HepG2 (cell line): ENCODE results near the gene NTN5. TPM values are rescaled to one million over a fixed set of nuclear protein-coding genes. Genes with fewer than 3 reads are reported as not detected.

Source experiments
- ARNT ChIP-seq: fragments of 450-650 bp; IDR thresholded peaks from 2 replicates; pipeline ENCODE4 v1.6.1; 2017
- ELF3 ChIP-seq: IDR thresholded peaks from 2 replicates; pipeline ENCODE4 v1.6.1; 2016; ENCODE audit warnings: missing genetic modification reagents, missing compliant biosample characterization
- FOSL1 ChIP-seq: sonication (generic); formaldehyde crosslinking; IDR thresholded peaks from 2 replicates; pipeline ENCODE4 v1.9.0; 2021; ENCODE audit warnings: missing genetic modification reagents, borderline replicate concordance
- FOXC1 ChIP-seq: sonication (generic); formaldehyde crosslinking; IDR thresholded peaks from 2 replicates; pipeline ENCODE4 v1.8.0; 2022; ENCODE audit warnings: mild to moderate bottlenecking, missing genetic modification reagents, borderline replicate concordance
- HNF4A ChIP-seq: sonication (generic); formaldehyde crosslinking; IDR thresholded peaks from 2 replicates; pipeline ENCODE4 v1.4.0; 2020; ENCODE audit warnings: missing genetic modification reagents
- KLF9 ChIP-seq: IDR thresholded peaks from 2 replicates; pipeline ENCODE4 v1.6.1; 2016; ENCODE audit warnings: low read depth
- MIER3 ChIP-seq: IDR thresholded peaks from 2 replicates; pipeline ENCODE4 v1.6.1; 2016; ENCODE audit warnings: missing compliant biosample characterization, borderline replicate concordance
- NBN ChIP-seq: fragments of 450-650 bp; conservative IDR thresholded peaks from 2 replicates; pipeline ENCODE4 v1.6.1; 2017
- NFYB ChIP-seq: sonication (generic); formaldehyde crosslinking; IDR thresholded peaks from 2 replicates; pipeline ENCODE4 v1.4.0; 2020; ENCODE audit warnings: missing genetic modification reagents
- PHF5A ChIP-seq: IDR thresholded peaks from one replicate; pipeline ENCODE4 v1.6.1; 2018; ENCODE audit warnings: low read depth, missing genetic modification reagents; ENCODE audit not compliant: unreplicated experiment
- RBM39 ChIP-seq: fragments of 200-400 bp; formaldehyde crosslinking; IDR thresholded peaks from one replicate; pipeline ENCODE4 v1.6.1; 2018; ENCODE audit warnings: antibody characterized with exemption, mild to moderate bottlenecking, low read depth, low read length; ENCODE audit not compliant: poor library complexity, severe bottlenecking
- SRSF4 ChIP-seq: fragments of 200-400 bp; formaldehyde crosslinking; IDR thresholded peaks from one replicate; pipeline ENCODE4 v1.6.1; 2018; ENCODE audit warnings: mild to moderate bottlenecking, low read depth, low read length, moderate library complexity; ENCODE audit not compliant: poor library complexity, severe bottlenecking
- ZKSCAN8 ChIP-seq: IDR thresholded peaks from 2 replicates; pipeline ENCODE4 v1.6.1; 2016; ENCODE audit warnings: borderline replicate concordance, missing genetic modification reagents, missing compliant biosample characterization
- ZNF180 ChIP-seq: sonication (generic); formaldehyde crosslinking; IDR thresholded peaks from 2 replicates; pipeline ENCODE4 v1.4.0; 2020; ENCODE audit warnings: low read depth, missing genetic modification reagents, borderline replicate concordance
- ZNF335 ChIP-seq: sonication (generic); formaldehyde crosslinking; IDR thresholded peaks from 2 replicates; pipeline ENCODE4 v1.4.0; 2020; ENCODE audit warnings: missing genetic modification reagents
- ZNF431 ChIP-seq: sonication (generic); formaldehyde crosslinking; IDR thresholded peaks from 2 replicates; pipeline ENCODE4 v1.9.0; 2022; ENCODE audit warnings: missing genetic modification reagents, low read depth, mild to moderate bottlenecking, borderline replicate concordance
- ZSCAN25 ChIP-seq: sonication (generic); formaldehyde crosslinking; IDR thresholded peaks from 2 replicates; pipeline ENCODE4 v1.8.0; 2022; ENCODE audit warnings: mild to moderate bottlenecking, missing genetic modification reagents
- polyA plus RNA-seq, 8 experiments: library from polyadenylated mRNA; depleted of rRNA in 3 of 8; stranded (reverse) in 7 of 8; unstranded in 1 of 8; fragments of >200 nt; fragmentation: Illumina TruSeq in 4 of 8; extraction: Trizol in 4 of 8; gene quantifications; 2 replicates each; pipeline versions ENCODE4 v1.2.1 to v1.2.3, GENCODE V29; 2011 to 2016; ENCODE audit warnings: low read depth in 4 of 8, missing spikeins in 1 of 8, mixed read lengths in 1 of 8; ENCODE audit not compliant: insufficient read depth in 1 of 8
- total RNA-seq, 5 experiments: library from RNA; depleted of rRNA; stranded (reverse); fragments of >200 nt; fragmentation: Illumina TruSeq; extraction: Trizol; gene quantifications; 2 replicates each; pipeline ENCODE4 v1.2.3, GENCODE V29; 2016; ENCODE audit warnings: low read depth in 1 of 5
- TF ChIP-seq, protein P1 (sequence below): sonication (generic); formaldehyde crosslinking; IDR thresholded peaks from 2 replicates; pipeline ENCODE4 v1.5.0; 2020; ENCODE audit warnings: missing genetic modification reagents, mild to moderate bottlenecking, borderline replicate concordance
- TF ChIP-seq, protein P2 (sequence below), 2 experiments: fragments of 450-650 bp in 1 of 2; sonication (generic) in 1 of 2; formaldehyde crosslinking; IDR thresholded peaks; 2 replicates each; pipeline versions ENCODE4 v1.5.0 to v1.8.0; 2020 to 2022; ENCODE audit warnings: mild to moderate bottlenecking in 1 of 2, missing genetic modification reagents in 1 of 2
- TF ChIP-seq, protein P3 (sequence below): fragments of 450-650 bp; IDR thresholded peaks from 2 replicates; pipeline ENCODE4 v1.6.1; 2016
- TF ChIP-seq, protein P4 (sequence below): sonication (generic); formaldehyde crosslinking; IDR thresholded peaks from 2 replicates; pipeline ENCODE4 v1.5.1; 2020; ENCODE audit warnings: mild to moderate bottlenecking, missing genetic modification reagents, borderline replicate concordance

NTN5 gene
- total and polyA plus RNA-seq, 2 of the 13 experiments (the other 11 are each of a cell fraction or from before 2014, with no cell fraction given): 0.05 TPM; not detected in 1

DNA sequence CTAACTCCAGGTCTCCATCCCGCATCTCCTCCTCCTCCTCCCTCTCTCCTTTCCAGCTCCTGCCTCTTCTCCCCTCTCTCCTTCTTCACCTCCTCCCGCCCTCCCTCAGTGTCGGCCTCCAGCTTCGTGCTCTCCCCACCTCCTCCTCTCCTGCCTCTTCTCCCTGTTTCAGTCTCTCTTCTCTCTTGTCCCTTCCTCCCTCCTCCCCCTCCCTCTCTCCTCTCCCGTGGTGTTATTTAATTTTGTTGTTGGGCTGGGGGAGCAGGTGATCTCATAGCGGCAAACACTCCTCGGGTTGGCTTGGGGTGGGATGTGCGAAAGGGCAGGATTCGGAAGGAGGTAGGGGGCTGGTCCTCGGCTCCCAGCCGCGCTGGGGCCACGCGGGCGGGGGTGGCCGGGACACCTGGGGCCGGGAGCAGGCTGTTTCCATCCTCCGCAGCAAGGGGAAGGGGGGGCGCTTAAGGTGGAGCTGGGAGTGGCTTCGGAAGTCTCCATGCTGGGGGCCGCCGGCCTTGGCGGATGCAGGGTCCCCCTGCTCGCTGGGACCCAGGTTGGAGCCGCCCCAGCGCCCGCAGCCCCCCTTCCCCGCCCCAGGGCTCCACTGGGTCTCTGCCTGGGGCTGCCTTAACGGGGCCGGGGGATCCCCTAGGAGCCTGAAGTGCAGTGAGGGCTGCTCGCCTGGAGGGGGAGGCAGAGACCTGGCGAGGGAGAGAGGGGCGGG, 26.7 kb downstream of the NTN5 start, which contains the start of gene CA11 (continued):
- TF ChIP-seq ZKSCAN8 (CRISPR knock-in tag) (0 out of 2 replicates have a peak, but pooled peaks have one; percentile 33), SRSF4 (no peak), HNF4A (no peak), FOSL1 (CRISPR knock-in tag) (no peak), NBN (no peak), MIER3 (CRISPR knock-in tag) (peak; percentile 50; the same call in 1 of the 2 replicates), ZNF180 (no peak), ZSCAN25 (CRISPR knock-in tag) (peak; percentile 93), ZNF431 (CRISPR knock-in tag) (no peak), ARNT (no peak), PHF5A (CRISPR knock-in tag) (peak; percentile 43), FOXC1 (CRISPR knock-in tag) (no peak), ELF3 (CRISPR knock-in tag) (peak; percentile 14; the same call in 1 of the 2 replicates), RBM39 (no peak), NFYB (no peak), KLF9 (CRISPR knock-in tag) (no peak), ZNF335 (CRISPR knock-in tag) (no peak)
- TF ChIP-seq, protein P1, sequence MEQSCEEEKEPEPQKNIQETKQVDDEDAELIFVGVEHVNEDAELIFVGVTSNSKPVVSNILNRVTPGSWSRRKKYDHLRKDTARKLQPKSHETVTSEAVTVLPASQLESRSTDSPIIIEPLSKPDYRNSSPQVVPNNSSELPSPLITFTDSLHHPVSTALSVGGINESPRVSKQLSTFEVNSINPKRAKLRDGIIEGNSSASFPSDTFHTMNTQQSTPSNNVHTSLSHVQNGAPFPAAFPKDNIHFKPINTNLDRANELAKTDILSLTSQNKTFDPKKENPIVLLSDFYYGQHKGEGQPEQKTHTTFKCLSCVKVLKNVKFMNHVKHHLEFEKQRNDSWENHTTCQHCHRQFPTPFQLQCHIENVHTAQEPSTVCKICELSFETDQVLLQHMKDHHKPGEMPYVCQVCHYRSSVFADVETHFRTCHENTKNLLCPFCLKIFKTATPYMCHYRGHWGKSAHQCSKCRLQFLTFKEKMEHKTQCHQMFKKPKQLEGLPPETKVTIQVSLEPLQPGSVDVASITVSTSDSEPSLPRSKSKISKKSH (CRISPR knock-in tag): no peak
- TF ChIP-seq, protein P2, sequence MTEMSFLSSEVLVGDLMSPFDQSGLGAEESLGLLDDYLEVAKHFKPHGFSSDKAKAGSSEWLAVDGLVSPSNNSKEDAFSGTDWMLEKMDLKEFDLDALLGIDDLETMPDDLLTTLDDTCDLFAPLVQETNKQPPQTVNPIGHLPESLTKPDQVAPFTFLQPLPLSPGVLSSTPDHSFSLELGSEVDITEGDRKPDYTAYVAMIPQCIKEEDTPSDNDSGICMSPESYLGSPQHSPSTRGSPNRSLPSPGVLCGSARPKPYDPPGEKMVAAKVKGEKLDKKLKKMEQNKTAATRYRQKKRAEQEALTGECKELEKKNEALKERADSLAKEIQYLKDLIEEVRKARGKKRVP (CRISPR knock-in tag; IDR thresholded peaks at IDR 0.05): no peak
- TF ChIP-seq, protein P3, sequence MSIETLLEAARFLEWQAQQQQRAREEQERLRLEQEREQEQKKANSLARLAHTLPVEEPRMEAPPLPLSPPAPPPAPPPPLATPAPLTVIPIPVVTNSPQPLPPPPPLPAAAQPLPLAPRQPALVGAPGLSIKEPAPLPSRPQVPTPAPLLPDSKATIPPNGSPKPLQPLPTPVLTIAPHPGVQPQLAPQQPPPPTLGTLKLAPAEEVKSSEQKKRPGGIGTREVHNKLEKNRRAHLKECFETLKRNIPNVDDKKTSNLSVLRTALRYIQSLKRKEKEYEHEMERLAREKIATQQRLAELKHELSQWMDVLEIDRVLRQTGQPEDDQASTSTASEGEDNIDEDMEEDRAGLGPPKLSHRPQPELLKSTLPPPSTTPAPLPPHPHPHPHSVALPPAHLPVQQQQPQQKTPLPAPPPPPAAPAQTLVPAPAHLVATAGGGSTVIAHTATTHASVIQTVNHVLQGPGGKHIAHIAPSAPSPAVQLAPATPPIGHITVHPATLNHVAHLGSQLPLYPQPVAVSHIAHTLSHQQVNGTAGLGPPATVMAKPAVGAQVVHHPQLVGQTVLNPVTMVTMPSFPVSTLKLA: no peak
- TF ChIP-seq, protein P4, sequence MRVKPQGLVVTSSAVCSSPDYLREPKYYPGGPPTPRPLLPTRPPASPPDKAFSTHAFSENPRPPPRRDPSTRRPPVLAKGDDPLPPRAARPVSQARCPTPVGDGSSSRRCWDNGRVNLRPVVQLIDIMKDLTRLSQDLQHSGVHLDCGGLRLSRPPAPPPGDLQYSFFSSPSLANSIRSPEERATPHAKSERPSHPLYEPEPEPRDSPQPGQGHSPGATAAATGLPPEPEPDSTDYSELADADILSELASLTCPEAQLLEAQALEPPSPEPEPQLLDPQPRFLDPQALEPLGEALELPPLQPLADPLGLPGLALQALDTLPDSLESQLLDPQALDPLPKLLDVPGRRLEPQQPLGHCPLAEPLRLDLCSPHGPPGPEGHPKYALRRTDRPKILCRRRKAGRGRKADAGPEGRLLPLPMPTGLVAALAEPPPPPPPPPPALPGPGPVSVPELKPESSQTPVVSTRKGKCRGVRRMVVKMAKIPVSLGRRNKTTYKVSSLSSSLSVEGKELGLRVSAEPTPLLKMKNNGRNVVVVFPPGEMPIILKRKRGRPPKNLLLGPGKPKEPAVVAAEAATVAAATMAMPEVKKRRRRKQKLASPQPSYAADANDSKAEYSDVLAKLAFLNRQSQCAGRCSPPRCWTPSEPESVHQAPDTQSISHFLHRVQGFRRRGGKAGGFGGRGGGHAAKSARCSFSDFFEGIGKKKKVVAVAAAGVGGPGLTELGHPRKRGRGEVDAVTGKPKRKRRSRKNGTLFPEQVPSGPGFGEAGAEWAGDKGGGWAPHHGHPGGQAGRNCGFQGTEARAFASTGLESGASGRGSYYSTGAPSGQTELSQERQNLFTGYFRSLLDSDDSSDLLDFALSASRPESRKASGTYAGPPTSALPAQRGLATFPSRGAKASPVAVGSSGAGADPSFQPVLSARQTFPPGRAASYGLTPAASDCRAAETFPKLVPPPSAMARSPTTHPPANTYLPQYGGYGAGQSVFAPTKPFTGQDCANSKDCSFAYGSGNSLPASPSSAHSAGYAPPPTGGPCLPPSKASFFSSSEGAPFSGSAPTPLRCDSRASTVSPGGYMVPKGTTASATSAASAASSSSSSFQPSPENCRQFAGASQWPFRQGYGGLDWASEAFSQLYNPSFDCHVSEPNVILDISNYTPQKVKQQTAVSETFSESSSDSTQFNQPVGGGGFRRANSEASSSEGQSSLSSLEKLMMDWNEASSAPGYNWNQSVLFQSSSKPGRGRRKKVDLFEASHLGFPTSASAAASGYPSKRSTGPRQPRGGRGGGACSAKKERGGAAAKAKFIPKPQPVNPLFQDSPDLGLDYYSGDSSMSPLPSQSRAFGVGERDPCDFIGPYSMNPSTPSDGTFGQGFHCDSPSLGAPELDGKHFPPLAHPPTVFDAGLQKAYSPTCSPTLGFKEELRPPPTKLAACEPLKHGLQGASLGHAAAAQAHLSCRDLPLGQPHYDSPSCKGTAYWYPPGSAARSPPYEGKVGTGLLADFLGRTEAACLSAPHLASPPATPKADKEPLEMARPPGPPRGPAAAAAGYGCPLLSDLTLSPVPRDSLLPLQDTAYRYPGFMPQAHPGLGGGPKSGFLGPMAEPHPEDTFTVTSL (CRISPR knock-in tag): no peak
